HG03139 (cell line): ENCODE measurements around the gene MIOS.

Experiments
- ATAC-seq: cut with Tn5 transposase; IDR thresholded peaks from one replicate; pipeline ENCODE4 v1.9.1; 2021; ENCODE audit not compliant: unreplicated experiment

MIOS gene

DNA sequence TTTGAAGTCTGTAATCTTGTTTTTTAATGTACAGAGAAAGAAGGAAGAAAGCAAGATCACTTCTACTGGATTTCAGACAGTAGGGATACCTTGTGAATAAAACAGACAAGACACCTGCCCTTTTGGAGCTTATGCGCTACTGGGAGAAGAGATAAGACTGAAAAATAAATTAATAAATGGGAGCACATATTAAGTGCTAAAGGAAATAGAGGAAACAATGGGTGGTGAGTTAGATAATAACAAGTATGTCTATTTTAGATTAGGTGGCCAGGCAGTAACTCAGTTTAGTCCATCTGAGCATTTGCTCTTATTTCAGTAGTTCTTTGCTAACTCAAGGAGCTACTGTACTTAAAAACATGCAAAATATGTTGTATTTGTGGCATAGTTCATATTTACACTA is 15.9 kb downstream of the MIOS start:
- no peak for ATAC-seq

DNA sequence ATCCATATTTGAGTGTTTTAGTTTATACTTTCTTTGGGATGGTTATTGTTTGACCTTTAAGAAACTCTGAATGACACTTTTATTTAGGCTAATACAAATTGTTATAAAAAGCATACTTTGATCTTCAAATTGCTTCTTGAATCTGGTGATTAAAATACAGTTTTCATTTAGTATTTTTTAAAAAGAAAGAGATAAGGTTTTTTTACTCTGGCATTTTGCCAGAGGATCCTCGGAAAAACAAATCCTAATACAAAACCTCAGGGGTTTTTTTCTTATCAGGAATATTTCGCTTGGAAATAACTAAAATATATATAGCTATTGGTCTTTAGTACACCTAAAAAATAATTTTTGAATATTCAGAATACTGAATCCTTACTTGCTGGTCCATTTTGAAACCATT is 17.0 kb downstream of the MIOS start:
- no peak for ATAC-seq

DNA sequence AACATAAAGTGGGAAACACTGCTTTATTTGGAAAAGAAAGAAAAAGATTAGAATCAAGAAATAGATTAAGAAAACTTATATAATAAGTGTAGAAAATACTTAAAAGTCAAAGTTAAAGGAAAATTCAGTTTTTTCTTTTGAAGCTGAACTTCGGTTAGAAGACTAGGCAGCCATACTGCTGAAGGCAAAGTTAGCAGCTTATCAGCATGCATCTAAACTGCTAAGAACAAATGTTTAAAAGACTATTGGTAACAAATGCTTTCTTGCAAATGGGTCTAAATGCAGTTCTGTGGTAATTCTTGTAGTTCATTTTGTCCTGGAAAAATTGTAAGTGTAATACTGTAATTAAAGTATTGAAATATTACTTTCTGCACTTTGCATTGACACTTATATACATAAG is 18.0 kb downstream of the MIOS start:
- no peak for ATAC-seq

DNA sequence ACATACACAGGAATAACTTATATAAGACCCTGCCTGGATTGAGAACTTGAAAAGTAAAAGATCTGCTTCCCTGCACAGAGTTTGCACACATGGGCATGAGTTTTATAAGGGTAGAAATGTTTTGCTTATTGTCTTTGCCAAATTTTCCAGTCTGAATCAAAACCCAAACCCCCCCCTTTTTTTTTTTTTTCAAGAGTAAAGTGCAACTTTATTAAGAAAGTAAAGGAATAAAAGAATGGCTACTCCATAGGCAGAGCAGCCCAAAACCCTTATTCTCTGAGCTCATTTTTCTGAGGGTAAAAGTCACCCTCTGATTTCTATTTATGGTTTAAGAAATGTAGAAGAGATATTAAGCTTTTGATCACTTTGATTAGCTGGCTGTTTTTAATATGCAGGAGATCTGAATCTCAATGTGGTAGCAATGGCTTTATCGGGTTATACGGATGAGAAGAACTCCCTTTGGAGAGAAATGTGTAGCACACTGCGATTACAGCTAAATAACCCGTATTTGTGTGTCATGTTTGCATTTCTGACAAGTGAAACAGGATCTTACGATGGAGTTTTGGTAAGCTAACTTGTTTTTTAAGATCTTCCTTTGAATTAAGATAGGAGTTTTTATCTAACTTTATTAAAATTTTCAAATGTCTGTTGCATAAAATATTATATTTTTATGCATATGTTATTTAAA is 18.7 kb downstream of the MIOS start:
- ATAC-seq, result no peak

DNA sequence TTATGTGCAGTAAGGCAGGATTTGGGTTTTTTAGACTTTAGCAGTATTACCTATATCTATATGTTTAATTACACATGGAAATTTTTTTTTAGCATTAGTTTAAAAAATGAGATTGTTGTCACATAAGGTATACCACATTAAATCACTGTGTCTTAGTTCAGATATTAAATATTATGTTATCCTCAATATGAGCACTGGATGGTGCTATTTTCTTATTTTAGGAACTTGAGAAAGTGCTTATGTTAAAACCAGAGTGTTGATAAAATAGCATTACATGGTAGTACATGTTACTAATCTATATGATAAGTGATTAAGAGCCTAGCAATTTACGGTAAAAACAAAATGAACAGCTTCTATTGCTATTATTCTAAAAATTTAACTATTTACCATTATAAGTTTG is 28.8 kb downstream of the MIOS start:
- no peak for ATAC-seq

DNA sequence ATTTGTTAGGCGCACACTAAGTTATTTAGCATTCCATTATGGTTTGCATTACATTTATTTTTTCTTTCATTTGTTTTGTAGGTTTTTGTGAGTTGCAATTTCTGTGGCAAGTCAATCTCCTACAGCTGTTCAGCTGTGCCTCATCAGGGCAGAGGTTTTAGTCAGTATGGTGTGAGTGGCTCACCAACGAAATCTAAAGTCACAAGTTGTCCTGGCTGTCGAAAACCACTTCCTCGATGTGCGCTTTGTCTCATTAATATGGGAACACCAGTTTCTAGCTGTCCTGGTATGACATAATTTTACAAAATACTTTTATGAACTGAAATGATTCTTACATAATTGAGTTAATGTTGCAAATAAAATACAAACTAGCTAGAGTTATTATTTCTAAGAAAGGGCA is 29.5 kb downstream of the MIOS start:
- ATAC-seq, result no peak

DNA sequence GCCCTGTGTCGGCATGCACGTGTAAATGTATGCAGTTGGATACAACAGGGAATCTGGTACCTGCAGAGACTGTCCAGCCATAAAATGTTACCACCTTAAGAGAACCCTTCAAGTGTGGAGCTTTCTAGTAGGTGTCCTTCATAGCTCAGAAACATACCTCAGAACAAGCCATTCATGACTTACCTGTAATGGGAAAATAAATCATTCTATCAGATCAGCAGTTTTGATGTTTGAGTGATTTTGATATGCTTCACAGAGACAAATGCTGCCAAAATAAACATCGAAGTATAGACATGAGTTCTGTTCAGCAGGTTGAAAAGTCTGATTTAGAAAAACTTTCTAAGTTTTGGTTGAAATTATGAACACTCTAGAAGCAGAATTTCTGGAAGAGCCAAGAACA is 40.3 kb downstream of the MIOS start:
- no peak for ATAC-seq

DNA sequence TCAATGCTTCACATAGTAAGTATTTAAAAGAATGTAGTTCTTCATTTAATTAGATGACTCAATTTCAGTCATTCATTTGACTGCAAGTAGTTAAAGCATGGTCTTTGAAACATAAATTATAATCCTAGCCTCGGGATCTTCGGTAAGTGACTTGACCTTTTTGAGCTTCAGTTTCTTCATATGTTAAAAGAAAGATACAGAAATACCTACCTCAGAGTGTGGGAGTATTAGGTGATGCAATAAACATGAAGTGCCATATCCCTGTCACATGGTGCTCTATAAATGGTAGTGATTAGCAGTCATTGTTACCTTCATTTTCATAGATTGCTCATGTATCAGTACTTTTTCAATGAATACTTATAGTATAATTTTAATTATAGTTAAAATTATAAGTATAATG is 42.6 kb downstream of the MIOS start:
- no peak for ATAC-seq

DNA sequence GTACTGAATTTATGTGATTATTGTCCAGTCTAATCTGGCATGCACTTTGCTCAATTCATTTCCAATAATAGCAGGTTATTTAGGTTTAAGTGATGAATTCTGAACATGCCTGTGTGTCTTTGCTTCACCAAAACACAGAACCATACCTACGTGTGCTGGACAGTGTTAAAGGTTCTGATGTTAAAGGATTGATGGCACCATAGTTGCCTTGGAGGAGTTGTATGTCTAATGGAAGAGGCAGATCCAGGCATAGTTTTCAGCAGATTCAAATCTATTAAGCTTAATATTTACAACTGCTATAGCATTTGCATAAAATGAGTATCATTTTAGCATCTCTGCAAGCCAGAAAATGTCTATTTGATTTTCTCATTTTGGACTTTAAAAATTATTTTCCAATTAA is 45.8 kb downstream of the MIOS start:
- no peak for ATAC-seq

DNA sequence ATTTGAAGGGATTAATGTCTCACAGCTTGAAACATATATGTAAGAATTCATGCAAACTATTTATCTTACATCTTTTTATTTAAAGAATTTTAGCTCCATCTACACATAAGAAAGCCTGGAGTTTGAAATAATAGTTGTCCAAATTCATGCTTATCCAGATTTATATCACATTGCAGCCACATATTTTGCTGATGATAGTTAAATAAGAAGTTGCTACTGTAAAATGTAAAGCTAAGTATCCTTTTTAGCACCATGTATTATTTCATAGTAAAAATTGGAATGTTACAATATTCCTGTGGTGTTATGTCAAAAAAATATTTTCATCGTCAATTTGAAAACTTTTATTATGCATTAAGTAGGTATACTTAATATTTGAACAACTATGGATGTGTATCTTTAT is 46.5 kb downstream of the MIOS start:
- ATAC-seq, result no peak

DNA sequence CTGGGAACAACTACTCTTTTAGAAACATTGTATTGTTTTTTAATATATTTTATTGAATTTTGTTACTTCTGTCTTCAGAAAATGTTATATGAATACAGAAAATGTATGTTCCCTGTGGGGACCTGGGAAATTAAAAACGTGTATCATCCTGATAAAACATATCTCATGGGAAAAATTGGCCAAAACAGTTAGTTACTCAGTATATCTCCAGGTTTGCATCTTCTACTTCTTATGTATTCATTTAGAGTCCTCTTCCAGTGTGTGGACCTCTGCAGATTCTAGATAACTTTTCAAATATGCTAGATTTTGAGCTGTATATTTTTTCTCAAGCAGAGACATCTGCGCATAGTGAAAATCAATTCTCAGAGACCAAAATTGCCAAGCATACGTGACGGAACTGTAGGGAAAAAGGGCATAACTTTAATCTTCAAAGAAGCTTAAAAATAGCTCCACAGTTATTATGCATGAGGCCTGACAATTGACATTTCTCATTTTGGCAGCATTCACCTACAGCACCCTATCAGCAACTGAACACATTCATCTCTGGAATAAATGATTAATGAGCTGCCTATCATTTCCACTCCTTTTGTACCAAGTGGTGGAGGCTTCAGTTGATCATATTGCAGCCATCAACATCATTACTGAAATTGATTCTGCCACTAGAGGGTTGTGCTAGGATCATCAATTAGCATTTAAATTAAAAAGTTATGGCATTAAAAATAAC is 47.5 kb downstream of the MIOS start:
- ATAC-seq, result no peak

DNA sequence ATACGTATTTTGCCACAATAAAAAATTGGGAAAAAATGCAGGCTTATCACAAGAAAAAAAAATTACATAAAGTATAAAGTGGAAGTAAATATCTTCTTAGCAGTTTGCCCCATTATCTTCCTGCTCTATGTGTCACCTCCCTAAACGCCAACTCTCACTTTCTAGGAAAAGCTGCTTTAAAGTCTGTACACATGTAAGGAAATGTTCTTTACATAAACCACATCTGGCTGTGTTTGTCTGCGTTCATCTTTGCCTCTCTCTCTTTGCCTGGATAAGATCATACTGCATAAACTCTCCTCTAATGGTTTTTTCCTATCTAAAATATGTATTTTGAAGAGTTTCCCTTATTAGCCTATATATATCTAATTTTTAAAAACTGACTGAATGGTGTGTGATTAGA is 50.9 kb downstream of the MIOS start:
- no peak for ATAC-seq

DNA sequence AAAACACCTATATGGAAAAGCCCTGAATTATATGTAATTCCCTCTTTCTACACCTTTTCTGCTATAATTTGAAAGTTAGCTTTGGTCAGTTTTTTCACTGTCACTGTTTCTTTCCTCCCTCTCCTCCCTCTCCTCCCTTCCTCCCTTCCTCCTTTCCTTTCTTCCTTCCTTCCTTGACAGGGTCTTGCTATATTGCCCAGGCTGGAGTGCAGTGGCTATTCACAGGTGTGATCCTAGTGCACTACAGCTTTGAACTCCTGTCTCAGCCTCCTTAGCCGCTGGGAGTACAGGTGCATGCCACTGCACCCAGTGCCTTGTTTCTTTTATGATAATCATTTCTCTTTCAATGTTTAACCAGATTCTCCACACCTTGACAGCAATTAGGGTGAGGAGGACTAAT is 51.7 kb downstream of the MIOS start:
- ATAC-seq, result no peak

DNA sequence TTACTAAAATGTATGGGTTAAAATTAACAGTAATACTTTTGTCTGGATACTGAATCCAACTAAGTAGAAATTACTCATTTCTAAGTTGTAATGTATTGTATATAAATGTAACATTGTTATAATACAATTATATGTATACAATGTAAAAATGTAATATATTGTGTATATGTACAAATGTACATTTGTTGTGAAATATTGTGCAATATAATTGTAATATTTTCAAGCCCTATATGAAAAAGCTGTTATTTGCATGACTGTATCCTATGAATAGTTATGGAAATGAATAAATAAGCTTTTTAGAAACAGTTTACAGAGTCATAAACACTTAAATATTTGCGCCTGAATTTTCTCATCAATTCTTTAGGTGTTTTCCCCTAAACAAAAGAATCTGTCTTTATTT is 53.6 kb downstream of the MIOS start:
- no peak for ATAC-seq

DNA sequence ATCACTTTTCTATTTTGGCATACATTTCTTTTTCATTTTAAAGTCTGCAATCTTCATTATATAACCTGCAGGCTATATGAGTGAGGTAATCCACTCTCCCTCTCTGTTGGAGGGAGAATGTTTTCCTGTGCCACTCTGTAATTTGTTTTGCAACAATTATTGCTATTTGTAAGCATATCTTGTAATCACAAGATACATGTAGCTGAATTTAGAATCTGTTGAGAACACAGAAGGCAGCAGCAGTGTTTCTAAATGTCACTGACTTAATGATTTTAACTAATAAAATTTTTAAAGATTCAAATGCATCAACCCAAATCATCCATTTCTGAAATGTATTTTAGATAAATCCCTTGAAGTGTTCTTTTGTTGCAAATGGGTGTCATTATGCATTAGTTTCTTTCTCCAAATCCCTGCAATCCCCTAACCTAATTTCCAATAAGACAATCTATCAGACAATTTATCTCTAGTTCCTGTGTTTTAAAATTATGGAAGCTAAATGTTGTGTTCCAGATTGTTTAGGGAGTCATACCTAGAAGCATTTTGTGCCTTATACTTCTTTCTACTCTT is 54.0 kb downstream of the MIOS start:
- ATAC-seq, result no peak

DNA sequence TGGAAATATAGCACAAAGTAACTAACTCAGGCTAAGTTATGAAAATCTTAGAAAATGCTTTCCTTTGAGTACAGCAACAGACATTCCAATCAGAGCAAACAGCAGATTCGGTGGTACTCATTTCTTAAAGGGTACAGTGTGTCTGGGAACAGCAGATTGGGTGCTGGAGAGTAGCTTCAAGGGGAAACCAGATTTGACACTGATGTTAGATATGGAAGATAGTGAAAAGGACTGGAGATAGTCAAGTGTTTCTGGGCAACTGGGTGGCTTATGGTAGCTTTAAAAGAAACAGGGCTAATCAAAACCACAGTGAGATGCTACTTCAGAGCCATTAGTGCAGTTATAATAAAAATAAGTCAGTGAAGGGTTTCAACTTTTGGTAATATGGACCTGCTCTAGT is 61.8 kb downstream of the MIOS start:
- ATAC-seq, result no peak

DNA sequence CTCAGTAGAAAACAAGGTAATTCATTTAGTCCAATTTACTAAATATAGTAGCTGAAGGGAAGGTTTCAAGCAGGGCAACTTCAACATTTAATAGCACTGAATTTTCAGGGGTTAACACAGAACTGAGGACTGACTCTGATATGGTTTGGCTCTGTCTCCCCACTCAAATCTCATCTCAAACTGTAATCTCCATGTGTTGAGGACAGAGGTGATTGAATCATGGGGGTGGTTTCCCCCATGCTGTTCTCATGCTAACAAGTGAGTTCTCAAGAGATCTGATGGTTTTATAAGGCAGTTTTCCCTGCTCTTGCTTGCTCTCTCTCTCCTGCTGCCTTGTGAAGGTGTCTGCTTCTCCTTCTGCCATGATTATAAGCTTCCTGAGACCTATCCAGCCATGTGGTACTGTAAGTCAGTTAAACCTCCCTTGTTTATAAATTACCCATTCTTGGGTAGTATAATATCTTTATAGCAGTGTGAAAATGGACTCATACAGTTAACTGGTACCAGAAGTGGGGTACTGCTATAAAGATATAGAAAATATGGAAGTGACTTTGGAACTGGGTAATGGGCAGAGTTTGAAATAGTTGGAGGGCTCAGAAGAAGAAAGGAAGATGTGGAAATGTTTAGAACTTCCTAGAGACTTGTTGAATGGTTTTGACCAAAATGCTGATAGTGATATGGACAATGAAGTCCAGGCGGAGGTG is 64.1 kb downstream of the MIOS start:
- ATAC-seq, result no peak

DNA sequence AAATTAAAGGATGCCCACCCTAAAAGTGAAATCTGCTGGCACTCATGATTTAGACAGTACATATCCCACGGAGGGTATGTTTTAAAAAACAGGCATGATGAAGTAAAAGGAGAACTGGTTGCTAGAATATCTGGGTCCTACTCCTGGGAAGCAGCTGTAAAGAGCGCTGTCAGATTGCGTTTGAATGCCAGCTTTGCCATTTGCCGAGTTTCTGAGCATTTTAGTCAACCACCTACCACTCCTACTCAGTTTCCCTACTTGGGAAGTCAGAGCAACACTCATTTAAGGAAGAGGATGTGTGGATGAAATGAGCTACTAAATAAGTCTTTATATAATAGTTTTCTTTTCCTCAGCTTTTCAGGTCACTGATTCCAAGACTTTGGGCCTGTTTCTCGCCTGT is 72.7 kb downstream of the MIOS start:
- no peak for ATAC-seq

DNA sequence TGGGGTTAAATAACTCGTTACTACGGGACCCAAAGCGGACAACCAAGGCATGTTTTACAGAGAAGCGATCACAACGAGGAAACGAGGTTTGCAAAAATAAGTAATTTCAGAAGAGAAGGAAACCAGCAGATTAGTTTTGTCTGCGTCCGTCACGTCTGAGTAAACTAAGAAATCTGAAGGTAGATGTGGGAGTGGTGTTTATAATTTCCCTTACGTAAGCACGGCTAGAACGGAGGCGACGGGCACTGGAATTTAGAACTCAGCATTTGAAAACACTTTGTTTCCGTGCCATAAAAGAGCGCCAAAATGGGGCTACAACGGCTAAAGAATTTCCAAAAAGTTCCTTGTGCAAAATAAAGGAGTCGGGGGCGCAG is 73.2 kb downstream of the MIOS start:
- ATAC-seq, result no peak

DNA sequence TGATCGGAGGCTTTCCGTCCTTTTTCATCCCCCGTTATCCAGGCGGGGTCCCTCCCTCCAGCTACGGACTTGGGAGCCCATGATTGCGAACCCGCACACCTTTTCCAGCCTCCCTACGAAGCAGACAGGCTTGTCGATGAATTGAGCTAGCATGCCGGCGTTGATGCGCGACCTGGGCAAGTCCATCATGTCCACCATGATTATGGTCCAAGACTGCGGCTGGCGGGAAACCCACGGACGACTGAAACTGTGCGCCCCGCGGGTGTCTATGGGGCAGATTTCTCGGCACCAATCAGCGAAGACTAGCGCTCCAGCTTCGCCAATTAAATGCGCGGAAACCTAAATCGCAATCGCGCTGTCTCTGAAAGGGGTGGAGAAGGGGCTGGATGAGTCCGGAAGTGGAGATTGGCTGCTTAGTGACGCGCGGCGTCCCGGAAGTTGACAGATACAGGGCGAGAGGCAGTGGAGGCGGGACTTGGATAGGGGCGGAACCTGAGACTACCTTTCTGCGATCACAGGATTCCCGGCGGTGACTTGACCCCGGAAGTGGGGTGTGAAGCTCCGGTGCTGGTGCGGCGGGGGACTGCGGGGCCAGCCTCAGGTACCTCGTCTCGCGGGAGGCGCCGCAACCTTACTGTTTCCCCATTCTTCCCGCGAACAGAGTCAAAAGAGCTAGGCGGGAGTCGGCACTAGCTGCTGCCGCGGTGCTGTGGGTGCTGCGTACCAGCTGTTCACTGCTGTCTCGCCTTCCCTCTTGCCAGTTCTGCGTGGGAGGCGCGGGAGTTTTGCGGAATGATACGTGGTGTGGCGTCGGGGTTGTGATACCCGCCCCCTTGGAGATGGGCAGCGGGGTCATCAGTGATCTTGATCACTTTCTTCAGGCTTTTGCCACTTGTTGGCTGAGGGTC is 73.8 kb downstream of the MIOS start, which contains the start of gene UMAD1:
Gene UMAD1 (plus strand): TSS at position 532 of the 908 bp plus-strand sequence. CDS start 32,620 bp downstream, outside the sequence.
- ATAC-seq, result peak; percentile 97

DNA sequence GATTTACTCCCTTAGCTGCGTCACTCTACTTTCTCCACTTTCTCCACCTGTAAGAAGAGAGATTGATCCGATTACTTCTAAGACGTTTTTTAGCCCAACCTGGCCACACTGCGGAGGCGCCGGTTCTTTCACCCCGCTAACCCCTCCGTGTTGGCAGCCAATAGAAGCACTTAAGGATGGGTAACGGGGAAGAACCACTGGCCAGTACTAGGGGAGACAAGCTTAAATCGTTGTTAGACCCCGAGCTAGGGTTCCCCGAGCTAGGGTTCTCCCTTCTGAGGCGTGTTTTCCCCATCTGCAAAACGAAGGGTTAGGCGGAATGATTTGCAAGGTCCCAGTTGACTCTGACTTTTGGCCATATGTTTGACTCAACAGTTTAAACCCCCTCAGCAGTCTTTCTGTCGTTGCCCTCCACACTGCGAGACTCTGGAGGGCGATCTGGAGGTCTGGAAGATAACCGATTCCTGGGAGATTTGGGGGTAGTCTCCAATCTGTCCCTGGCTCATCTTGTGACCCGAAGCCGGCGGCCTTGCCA is 74.5 kb downstream of the MIOS start:
- peak; percentile 7 for ATAC-seq
